HEK293T (cell line): ENCODE data around the gene KLHDC3.
A peak's percentile ranks its signal among the peaks of the same experiment; 100 is the strongest.

Source experiments
- CTCF ChIA-PET: fragments of 350-600 bp; formaldehyde crosslinking; extraction: SDS; loops from one replicate; lab custom pipeline; 2021; ENCODE audit warnings: antibody characterized with exemption, inconsistent platforms; lab: Yijun Ruan, JAX
- POLR2A ChIA-PET: fragments of 350-600 bp; formaldehyde crosslinking; extraction: SDS; loops from one replicate; lab custom pipeline; 2020; ENCODE audit warnings: antibody characterized with exemption, inconsistent platforms; lab: Yijun Ruan, JAX
- DNase-seq: peaks from one replicate; pipeline ENCODE4 v3.0.0; 2012; ENCODE audit warnings: mixed read lengths; ENCODE audit errors: extremely low spot score
- ARNT ChIP-seq: fragments of 450-650 bp; IDR thresholded peaks from 2 replicates; pipeline ENCODE4 v1.6.1; 2017; ENCODE audit warnings: mild to moderate bottlenecking
- BHLHE40 ChIP-seq: fragments of 450-650 bp; IDR thresholded peaks from 2 replicates; pipeline ENCODE4 v1.6.1; 2016; ENCODE audit warnings: mild to moderate bottlenecking, moderate library complexity, borderline replicate concordance
- CTBP1 ChIP-seq: fragments of 450-650 bp; IDR thresholded peaks from 2 replicates; pipeline ENCODE4 v1.6.1; 2016; ENCODE audit warnings: borderline replicate concordance
- ELF4 ChIP-seq: fragments of 450-650 bp; IDR thresholded peaks from 2 replicates; pipeline ENCODE4 v1.6.1; 2017; ENCODE audit warnings: antibody characterized with exemption
- FOXA1 ChIP-seq: fragments of 450-650 bp; IDR thresholded peaks from 2 replicates; pipeline ENCODE4 v1.6.1; 2016; ENCODE audit warnings: mild to moderate bottlenecking
- FOXK2 ChIP-seq: fragments of 450-650 bp; IDR thresholded peaks from 2 replicates; pipeline ENCODE4 v1.6.1; 2016; ENCODE audit warnings: mild to moderate bottlenecking
- FOXM1 ChIP-seq: fragments of 450-650 bp; IDR thresholded peaks from 2 replicates; pipeline ENCODE4 v1.6.1; 2017; ENCODE audit warnings: mild to moderate bottlenecking, borderline replicate concordance
- HDGF ChIP-seq: fragments of 450-650 bp; IDR thresholded peaks from 2 replicates; pipeline ENCODE4 v1.6.1; 2017; ENCODE audit warnings: antibody characterized with exemption, borderline replicate concordance
- L3MBTL2 ChIP-seq: fragments of 450-650 bp; conservative IDR thresholded peaks from 2 replicates; pipeline ENCODE4 v1.6.1; 2016; ENCODE audit warnings: mild to moderate bottlenecking
- LEF1 ChIP-seq: fragments of 450-650 bp; IDR thresholded peaks from 2 replicates; pipeline ENCODE4 v1.6.1; 2017; ENCODE audit warnings: mild to moderate bottlenecking, borderline replicate concordance
- NFRKB ChIP-seq: fragments of 450-650 bp; IDR thresholded peaks from 2 replicates; pipeline ENCODE4 v1.6.1; 2016; ENCODE audit warnings: mild to moderate bottlenecking, moderate library complexity
- PKNOX1 ChIP-seq: fragments of 450-650 bp; IDR thresholded peaks from 2 replicates; pipeline ENCODE4 v1.6.1; 2016
- SP1 ChIP-seq: fragments of 450-650 bp; IDR thresholded peaks from 2 replicates; pipeline ENCODE4 v1.6.1; 2017
- SUZ12 ChIP-seq: fragments of 450-650 bp; IDR thresholded peaks from 2 replicates; pipeline ENCODE4 v1.6.1; 2016; ENCODE audit warnings: mild to moderate bottlenecking
- TARDBP ChIP-seq: fragments of 450-650 bp; IDR thresholded peaks from 2 replicates; pipeline ENCODE4 v1.6.1; 2016
- ZNF384 ChIP-seq: fragments of 450-650 bp; IDR thresholded peaks from 2 replicates; pipeline ENCODE4 v1.6.1; 2016

KLHDC3 gene

DNA sequence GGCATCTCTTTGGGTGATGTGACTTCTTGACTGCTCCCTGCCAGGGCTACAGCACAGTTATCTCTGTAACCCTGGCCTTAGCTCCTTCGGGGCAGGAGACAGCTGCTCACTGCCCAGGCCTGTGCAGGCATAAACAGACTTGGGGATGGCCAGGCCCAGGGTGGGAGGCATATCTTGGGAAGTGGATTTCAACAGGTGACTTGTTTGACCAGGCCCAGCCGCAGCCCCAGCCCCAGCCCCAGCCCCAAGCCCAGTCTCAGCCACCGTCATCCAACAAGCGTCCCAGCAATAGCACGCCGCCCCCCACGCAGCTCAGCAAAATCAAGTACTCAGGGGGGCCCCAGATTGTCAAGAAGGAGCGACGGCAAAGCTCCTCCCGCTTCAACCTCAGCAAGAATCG lies 7.8 kb upstream of the KLHDC3 start:
- TF ChIP-seq ARNT (no peak), ZNF384 (no peak), LEF1 (no peak), PKNOX1 (no peak), FOXM1 (no peak), TARDBP (no peak), ELF4 (no peak), SUZ12 (no peak), CTBP1 (no peak), L3MBTL2 (no peak), SP1 (no peak), FOXA1 (no peak), FOXK2 (no peak), HDGF (no peak), NFRKB (no peak), BHLHE40 (no peak)
- no peak for DNase-seq
- ChIA-PET POLR2A (interaction anchor here (1.6 to 3.4 kb wide), 2 partner anchors 22 to 28 kb away, joined by 4 to 12 read pairs; partner anchors contain the start of genes PEX6 and PPP2R5D), CTCF (no interaction called here)

DNA sequence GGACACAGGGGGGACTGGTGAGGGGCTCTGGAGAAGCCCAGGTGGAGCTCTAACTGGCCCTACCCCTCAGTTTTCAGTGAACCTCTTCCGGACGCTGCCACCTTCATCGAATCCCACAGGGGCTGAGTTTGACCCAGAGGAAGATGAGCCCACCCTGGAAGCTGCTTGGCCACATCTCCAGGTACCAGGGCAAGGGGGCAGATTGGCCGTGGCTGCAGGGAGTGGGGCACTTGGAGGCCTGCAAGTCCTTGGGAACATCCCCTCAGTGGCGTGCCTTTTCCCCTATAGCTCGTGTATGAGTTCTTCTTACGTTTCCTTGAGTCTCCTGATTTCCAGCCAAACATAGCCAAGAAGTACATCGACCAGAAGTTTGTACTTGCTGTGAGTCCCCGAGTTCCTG lies 6.9 kb upstream of the KLHDC3 start:
- DNase-seq, result no peak
- POLR2A ChIA-PET, result interaction anchor here (0.5 to 3.4 kb wide), 2 partner anchors 23 to 440 kb away, joined by 3 to 12 read pairs; partner anchors contain the start of gene PPP2R5D
- TF ChIP-seq SP1 (no peak), FOXM1 (no peak), ZNF384 (no peak), NFRKB (no peak)
- CTCF ChIA-PET, result no interaction called here

DNA sequence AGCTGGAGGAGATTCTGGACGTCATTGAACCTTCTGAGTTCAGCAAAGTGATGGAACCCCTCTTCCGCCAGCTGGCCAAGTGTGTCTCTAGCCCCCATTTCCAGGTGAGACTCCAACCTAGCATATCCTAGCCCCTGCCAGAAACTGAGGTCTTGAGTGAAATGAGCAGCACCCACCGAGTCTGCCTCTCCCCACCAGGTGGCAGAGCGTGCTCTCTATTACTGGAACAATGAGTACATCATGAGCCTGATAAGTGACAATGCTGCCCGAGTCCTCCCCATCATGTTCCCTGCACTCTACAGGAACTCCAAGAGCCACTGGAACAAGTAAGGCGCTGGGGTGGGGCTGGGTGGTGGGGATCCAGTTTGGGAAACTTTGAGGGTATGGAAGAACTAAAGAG lies 4.9 kb upstream of the KLHDC3 start:
- ChIA-PET POLR2A (interaction anchor here (2.4 to 7.4 kb wide), 3 partner anchors 12 to 30 kb away, joined by 6 to 78 read pairs (median 13); partner anchors contain the start of genes PEX6, PPP2R5D and RRP36), CTCF (interaction anchor here (0.9 kb wide), 1 partner anchor 135 kb away, joined by 3 read pairs; no protein-coding TSS in a partner anchor)
- TF ChIP-seq SP1 (no peak), FOXM1 (no peak), FOXK2 (no peak), NFRKB (no peak), FOXA1 (no peak), ARNT (no peak), BHLHE40 (no peak), ZNF384 (no peak), PKNOX1 (no peak), L3MBTL2 (no peak), HDGF (no peak)
- DNase-seq, result peak; percentile 46

DNA sequence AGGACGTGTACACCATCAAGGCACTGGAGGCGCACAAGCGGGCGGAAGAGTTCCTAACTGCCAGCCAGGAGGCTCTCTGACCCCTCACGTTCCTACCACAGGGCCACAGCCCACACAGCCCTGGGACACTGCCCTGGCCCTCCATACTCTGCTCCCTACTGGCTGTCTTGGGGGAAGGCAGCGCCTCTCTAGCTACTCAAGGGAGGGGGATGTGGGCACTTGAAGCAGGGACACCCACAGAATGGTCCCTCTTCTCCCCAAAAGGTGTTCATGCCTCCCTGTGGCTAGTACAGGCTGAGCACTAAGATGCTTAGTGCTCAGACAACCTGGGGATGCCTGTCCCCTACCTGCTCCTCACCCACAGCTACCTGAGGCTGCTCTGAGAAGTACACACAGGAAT lies 2.8 kb upstream of the KLHDC3 start:
- ChIA-PET POLR2A (interaction anchor here (0.8 to 7.4 kb wide), 5 partner anchors 10 to 41 kb away, joined by 3 to 78 read pairs (median 6); partner anchors contain the start of genes PEX6, PPP2R5D and RRP36), CTCF (no interaction called here)
- TF ChIP-seq FOXK2, result no peak
- no peak for TF ChIP-seq PKNOX1
- no peak for TF ChIP-seq HDGF
- TF ChIP-seq TARDBP, result no peak
- no peak for TF ChIP-seq LEF1
- TF ChIP-seq ZNF384, result no peak
- TF ChIP-seq FOXA1, result no peak
- no peak for TF ChIP-seq NFRKB
- DNase-seq, result no peak

- DNase-seq, result no peak
- ChIA-PET CTCF (interaction anchor here (1.0 kb wide), 1 partner anchor 131 kb away, joined by 3 read pairs; no protein-coding TSS in a partner anchor), POLR2A (interaction anchor here (1.0 to 7.4 kb wide), 7 partner anchors 9 to 158 kb away, joined by 3 to 78 read pairs (median 4); partner anchors contain the start of genes CNPY3, CUL7, PEX6 and PPP2R5D)
- no peak for TF ChIP-seq CTBP1
- no peak for TF ChIP-seq SUZ12
- TF ChIP-seq TARDBP, result no peak
- no peak for TF ChIP-seq L3MBTL2
- TF ChIP-seq FOXM1, result no peak
- no peak for TF ChIP-seq ARNT
- TF ChIP-seq LEF1, result no peak
- TF ChIP-seq SP1, result no peak
Measured at GRCh38 chr6:43012364-43012763, 1.7 kb upstream of the KLHDC3 start.

DNA sequence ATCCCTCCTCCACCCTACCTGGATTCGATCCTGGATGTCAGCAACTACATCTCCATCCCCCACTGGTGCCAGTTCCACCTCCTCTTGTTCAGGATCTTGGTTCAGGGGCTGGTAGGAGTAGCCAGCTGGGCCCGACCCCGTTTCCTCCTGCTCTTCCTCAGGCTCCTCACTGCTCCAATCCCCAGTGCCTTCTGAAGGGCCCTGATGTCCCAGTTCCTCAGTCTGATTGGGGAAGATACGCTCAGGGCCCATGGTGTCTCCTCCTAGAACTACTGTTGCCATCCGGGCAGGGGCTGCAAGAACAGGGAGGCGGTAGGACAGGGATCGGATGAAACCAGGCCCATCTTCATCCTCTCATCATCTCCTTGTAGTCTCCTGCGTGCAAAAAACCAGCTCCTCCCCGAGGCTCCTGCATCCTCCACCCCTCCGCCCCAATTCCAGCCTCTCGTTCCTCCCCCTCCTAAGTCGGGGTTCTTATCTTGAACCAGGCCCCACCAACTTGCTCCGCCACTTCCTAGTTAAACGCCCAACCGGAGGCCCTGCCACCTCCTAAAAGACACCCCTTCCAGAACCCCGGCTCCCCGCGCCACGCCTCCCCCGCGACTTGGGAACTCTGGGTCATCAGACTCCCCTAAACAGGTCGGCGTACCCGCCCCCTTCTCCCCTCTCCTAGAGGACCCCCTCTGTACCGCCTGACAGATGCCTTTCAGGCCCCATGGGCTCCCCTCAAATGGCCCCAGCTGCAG lies 779 bp upstream of the KLHDC3 start:
- CTCF ChIA-PET, result interaction anchor here (0.9 to 1.0 kb wide), 2 partner anchors 130 to 131 kb away, joined by 3 to 4 read pairs; no protein-coding TSS in a partner anchor
- no peak for TF ChIP-seq ARNT
- no peak for TF ChIP-seq SUZ12
- TF ChIP-seq FOXA1, result no peak
- DNase-seq, result no peak
- POLR2A ChIA-PET, result interaction anchor here (0.6 to 7.4 kb wide), 21 partner anchors 8 to 157 kb away, joined by 3 to 78 read pairs (median 4); partner anchors contain the start of genes CNPY3, CUL7, KLC4 and MRPL2
